ENCODE data around the gene IL4I1. TPM values are rescaled to one million over a fixed set of nuclear protein-coding genes. Genes with fewer than 3 reads are reported as not detected.
A peak's percentile ranks its signal among the peaks of the same experiment; 100 is the strongest.

Gene IL4I1
- total RNA-seq, 1 donor from 2014 or later = 25.5 TPM

GRCh38 chr19:49932041-49932451 lies 35.4 kb upstream of the IL4I1 start:
- no peak for ATAC-seq (ENCODE audit: low read depth)
- peaks cover 36% of the 10 kb centered on the region for H3K4me1 Mint-ChIP-seq
- ChIA-PET CTCF (no interaction called here), POLR2A (interaction anchor here (0.6 to 9.5 kb wide), 3 partner anchors 9 to 38 kb away, joined by 3 to 229 read pairs (median 9); partner anchors contain the start of gene IL4I1)
- H3K9me3 Mint-ChIP-seq = no peaks in the 10 kb centered on the region
- peak overlapping the region; percentile 92 for H3K4me3 Mint-ChIP-seq
- TF ChIP-seq, protein P1, sequence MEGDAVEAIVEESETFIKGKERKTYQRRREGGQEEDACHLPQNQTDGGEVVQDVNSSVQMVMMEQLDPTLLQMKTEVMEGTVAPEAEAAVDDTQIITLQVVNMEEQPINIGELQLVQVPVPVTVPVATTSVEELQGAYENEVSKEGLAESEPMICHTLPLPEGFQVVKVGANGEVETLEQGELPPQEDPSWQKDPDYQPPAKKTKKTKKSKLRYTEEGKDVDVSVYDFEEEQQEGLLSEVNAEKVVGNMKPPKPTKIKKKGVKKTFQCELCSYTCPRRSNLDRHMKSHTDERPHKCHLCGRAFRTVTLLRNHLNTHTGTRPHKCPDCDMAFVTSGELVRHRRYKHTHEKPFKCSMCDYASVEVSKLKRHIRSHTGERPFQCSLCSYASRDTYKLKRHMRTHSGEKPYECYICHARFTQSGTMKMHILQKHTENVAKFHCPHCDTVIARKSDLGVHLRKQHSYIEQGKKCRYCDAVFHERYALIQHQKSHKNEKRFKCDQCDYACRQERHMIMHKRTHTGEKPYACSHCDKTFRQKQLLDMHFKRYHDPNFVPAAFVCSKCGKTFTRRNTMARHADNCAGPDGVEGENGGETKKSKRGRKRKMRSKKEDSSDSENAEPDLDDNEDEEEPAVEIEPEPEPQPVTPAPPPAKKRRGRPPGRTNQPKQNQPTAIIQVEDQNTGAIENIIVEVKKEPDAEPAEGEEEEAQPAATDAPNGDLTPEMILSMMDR (IDR thresholded peaks at IDR 0.05) = no peak
- DNase-seq = no peak
- H3K27me3 Mint-ChIP-seq = no peaks in the 10 kb centered on the region
- H3K27ac Mint-ChIP-seq = no peak overlapping the region
- intact Hi-C loops (cut with micrococcal nuclease) = no loop called here
- peaks cover 58% of the 10 kb centered on the region for H3K36me3 Mint-ChIP-seq (ENCODE audit: low read depth)

DNA sequence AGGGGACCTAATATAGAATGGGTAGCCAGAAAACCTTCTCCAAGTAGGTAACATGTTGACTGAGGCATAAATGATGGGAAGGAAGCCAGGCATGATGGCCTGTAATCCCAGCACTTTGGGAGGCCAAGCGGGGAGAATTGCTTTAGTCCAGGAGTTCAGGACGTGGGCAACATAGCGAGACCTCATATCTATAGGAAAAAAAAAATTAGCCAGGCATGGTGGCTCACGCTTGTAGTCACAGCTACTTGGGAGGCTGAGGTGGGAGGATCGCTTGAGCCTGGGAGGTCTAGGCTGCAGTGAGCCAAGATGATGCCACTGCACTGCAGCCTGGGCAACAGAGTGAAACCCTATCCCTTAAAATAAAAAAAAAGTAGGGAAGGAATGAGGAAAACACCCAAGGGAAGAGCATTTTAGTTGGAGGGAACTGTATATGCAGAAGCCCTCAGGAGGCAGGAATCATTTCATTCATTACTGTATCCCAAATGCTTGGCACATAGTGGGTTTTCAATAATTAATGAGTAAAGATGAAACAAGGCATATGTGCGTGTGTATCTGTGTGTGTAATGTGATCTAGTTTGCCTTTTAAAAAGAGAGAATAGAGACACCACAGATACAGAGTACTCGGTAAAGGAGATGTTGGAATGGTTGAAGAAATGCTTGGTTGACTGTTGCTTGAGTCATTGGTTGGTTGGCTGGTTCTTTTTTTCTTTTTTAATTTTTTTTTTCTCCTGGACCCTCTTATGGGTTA lies 34.8 kb upstream of the IL4I1 start:
- no peaks in the 10 kb centered on the region for H3K27me3 Mint-ChIP-seq
- ChIA-PET CTCF (interaction anchor here (1.7 kb wide), 1 partner anchor 14 kb away, joined by 6 read pairs; no protein-coding TSS in a partner anchor), POLR2A (interaction anchor here (0.6 to 9.5 kb wide), 5 partner anchors 13 to 62 kb away, joined by 4 to 229 read pairs (median 73); partner anchors contain the start of genes AKT1S1, IL4I1 and TBC1D17)
- intact Hi-C loops (cut with micrococcal nuclease) = loop anchor here (2.0 kb wide), 1 partner anchor 15 kb away; no protein-coding TSS in a partner anchor
- H3K36me3 Mint-ChIP-seq (ENCODE audit: low read depth) = peaks cover 62% of the 10 kb centered on the region
- ATAC-seq (ENCODE audit: low read depth) (no peak), DNase-seq (no peak)
- H3K4me3 Mint-ChIP-seq = peak overlapping the region; percentile 92
- H3K4me1 Mint-ChIP-seq = peaks cover 41% of the 10 kb centered on the region
- TF ChIP-seq, protein P1 (IDR thresholded peaks at IDR 0.05) = no peak
- H3K27ac Mint-ChIP-seq = no peak overlapping the region
- no peaks in the 10 kb centered on the region for H3K9me3 Mint-ChIP-seq

- POLR2A ChIA-PET = interaction anchor here (0.6 to 9.5 kb wide), 22 partner anchors 8 to 874 kb away, joined by 3 to 229 read pairs (median 8); partner anchors contain the start of genes AKT1S1, FUZ, IL4I1 and JOSD2
Observed at GRCh38 chr19:49930483-49931011, 33.9 kb upstream of the IL4I1 start.

DNA sequence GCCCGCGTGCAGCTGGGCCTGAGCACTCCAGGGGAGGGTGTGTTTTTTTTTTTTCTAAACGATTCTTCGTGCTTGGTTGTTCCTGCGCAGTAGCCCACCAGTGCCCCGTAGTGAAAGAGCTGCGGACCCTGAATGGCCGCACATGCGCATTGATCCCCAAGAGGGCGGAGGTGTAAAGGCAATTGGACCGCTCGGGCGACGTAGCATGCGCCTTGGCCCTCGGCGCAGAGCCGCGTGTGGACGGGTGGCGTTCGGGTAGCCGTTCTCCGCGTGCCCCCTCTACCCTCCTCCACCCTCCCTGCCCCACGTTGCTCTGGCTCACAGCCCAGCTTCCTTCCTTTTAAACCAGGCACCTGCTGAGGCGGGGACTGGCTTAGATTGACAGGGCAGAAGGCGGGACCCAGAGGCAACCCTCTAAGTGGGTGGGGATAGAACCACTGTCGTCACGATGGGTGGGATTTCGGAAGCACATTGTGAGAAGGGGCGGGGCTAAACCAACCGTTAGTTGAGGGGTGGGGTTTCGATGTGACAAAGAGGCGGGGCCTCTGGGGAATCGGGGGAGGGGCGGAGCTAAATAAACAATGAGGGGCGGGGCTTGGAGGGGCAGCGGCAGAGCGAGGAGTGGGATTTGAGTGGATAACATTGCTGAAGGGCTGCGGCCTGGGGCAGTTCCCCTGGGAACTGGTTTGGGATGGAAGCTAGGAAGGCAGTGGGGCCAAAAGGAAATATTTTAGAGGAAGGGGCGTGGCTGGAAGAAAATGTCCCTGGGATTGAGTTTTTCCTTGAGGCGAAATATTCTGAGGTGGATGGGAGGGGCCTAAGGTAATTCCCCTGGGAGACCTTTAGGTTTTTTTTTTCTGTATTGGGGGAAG lies 33.2 kb upstream of the IL4I1 start:
- peak; percentile 84 for DNase-seq
- TF ChIP-seq, protein P1 (IDR thresholded peaks at IDR 0.05) = no peak

More at GRCh38 chr19:49930483-49931011, 33.9 kb upstream of the IL4I1 start:
- intact Hi-C loops (cut with micrococcal nuclease) = loop anchor here (2.0 kb wide), 1 partner anchor 14 kb away; no protein-coding TSS in a partner anchor
- H3K27ac Mint-ChIP-seq = peak overlapping the region; percentile 89
- peak overlapping the region; percentile 92 for H3K4me3 Mint-ChIP-seq
- CTCF ChIA-PET = interaction anchor here (1.7 to 2.2 kb wide), 2 partner anchors 13 to 40 kb away, joined by 6 to 15 read pairs; no protein-coding TSS in a partner anchor
- H3K9me3 Mint-ChIP-seq = no peaks in the 10 kb centered on the region
- DNase-seq (no peak), ATAC-seq (ENCODE audit: low read depth) (no peak)
- H3K4me1 Mint-ChIP-seq = peaks cover 45% of the 10 kb centered on the region
- H3K27me3 Mint-ChIP-seq = no peaks in the 10 kb centered on the region
- peaks cover 68% of the 10 kb centered on the region for H3K36me3 Mint-ChIP-seq (ENCODE audit: low read depth)
- TF ChIP-seq, protein P1 (IDR thresholded peaks at IDR 0.05) = no peak

More for the DNA sequence above, 33.2 kb upstream of the IL4I1 start:
- peak; percentile 83 for ATAC-seq (ENCODE audit: low read depth)
- CTCF ChIA-PET = interaction anchor here (1.3 to 2.2 kb wide), 4 partner anchors 11 to 40 kb away, joined by 5 to 15 read pairs (median 6); no protein-coding TSS in a partner anchor
- Mint-ChIP-seq H3K4me1 (peaks cover 48% of the 10 kb centered on the region), H3K9me3 (no peaks in the 10 kb centered on the region), H3K36me3 (ENCODE audit: low read depth) (peaks cover 72% of the 10 kb centered on the region), H3K27me3 (no peaks in the 10 kb centered on the region), H3K4me3 (peak overlapping the region; percentile 92), H3K27ac (peak overlapping the region; percentile 89)
- intact Hi-C loops (cut with micrococcal nuclease) = loop anchor here (1.0 to 2.0 kb wide), 12 partner anchors 13 to 251 kb away; partner anchors contain the start of genes AKT1S1, FUZ, PNKP and PTOV1
- POLR2A ChIA-PET = interaction anchor here (0.5 to 9.5 kb wide), 38 partner anchors 8 to 1466 kb away, joined by 3 to 229 read pairs (median 5); partner anchors contain the start of genes AKT1S1, AP2A1, FUZ and IL4I1
